NB4 (cell line): Measurements from ENCODE around the gene PRKD1.

Experiments used
- DNase-seq: peaks from one replicate; pipeline ENCODE4 v3.0.0; 2010; ENCODE audit warnings: low read depth
- H3K4me3 ChIP-seq: one replicate; pipeline ENCODE4 v1.5.1; 2011; ENCODE audit warnings: mild to moderate bottlenecking, low read depth, low read length, moderate library complexity
- CTCF ChIP-seq: IDR thresholded peaks from one replicate; pipeline ENCODE4 v1.5.1; 2012; ENCODE audit warnings: low read depth, low read length
- MAX ChIP-seq: IDR thresholded peaks from 2 replicates; pipeline ENCODE4 v1.6.1; 2011; ENCODE audit warnings: low read depth, low read length
- MYC ChIP-seq: IDR thresholded peaks from 2 replicates; pipeline ENCODE4 v1.6.1; 2011; ENCODE audit warnings: low read depth, low read length
- POLR2A ChIP-seq: IDR thresholded peaks from 2 replicates; pipeline ENCODE4 v1.6.1; 2011; ENCODE audit warnings: mild to moderate bottlenecking; ENCODE audit not compliant: insufficient read length; ENCODE audit errors: extremely low read depth

The PRKD1 gene

DNA sequence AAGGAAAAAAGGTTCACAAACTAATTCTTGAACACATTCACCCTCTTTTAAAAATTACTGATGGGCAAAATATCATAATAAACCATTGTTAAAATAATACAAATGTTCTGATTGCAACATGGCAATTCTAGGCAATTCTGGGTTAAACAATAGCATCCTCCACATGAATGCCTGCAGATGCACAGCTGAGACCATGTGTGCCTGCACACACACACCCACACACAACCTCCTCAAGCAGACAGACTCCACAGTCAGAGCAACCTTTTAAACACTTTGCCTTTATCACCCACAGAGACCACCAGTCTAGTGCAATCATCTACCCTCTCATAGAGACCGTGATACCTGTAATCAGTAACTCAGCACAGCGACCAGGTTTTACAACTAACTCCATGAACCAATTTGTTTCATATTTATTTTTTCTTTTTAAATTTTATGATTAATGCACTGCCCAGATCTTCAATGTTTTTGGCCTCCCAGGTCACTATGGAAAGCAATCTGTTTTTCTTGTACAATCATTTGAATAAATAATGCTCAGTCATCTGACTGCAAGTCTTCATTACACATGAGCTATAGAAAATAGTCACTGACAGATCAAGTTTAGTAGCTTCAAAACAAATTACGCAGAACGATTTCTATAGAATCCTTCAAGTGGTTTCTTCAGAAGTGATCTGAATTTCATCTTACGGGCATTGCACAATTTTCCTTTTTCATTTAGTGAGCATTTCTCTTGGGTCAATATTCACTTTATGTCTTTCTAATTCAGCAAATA, 105.8 kb downstream of the PRKD1 start:
- H3K4me3 ChIP-seq: no peak overlapping the region
- DNase-seq: no peak
- TF ChIP-seq MYC (no peak), MAX (no peak), CTCF (no peak), POLR2A (no peak)

- H3K4me3 ChIP-seq: no peak overlapping the region
- no peak for TF ChIP-seq CTCF
- TF ChIP-seq MAX: no peak
- TF ChIP-seq MYC: no peak
- TF ChIP-seq POLR2A: no peak
- no peak for DNase-seq
Observed at GRCh38 chr14:29821242-29821641, 106.4 kb downstream of the PRKD1 start.

DNA sequence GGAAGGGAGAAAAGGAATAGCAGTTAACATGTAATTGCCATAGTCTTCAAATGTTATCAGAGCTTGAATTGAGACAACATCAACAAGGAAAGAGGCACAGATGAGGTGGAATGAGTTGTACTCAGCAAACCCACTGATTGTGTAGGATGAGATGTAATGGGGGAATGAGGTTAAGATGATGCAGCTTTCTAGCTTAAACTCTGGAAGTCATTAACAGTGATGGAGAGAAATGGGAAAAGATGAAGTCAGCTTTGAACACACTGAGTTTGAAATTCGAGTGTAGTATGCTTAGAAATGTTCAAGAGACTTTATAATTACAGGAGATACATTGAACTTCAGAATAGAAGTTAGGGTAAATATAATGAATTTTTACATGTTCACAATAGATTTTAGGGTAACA, 106.9 kb downstream of the PRKD1 start:
- no peak for DNase-seq
- H3K4me3 ChIP-seq: no peak overlapping the region
- TF ChIP-seq MAX (no peak), MYC (no peak), CTCF (no peak), POLR2A (no peak)

GRCh38 chr14:29817767-29818405, 109.8 kb downstream of the PRKD1 start:
- H3K4me3 ChIP-seq: no peak overlapping the region
- TF ChIP-seq POLR2A (no peak), CTCF (no peak), MYC (no peak), MAX (no peak)
- DNase-seq: no peak

- TF ChIP-seq MAX: no peak
- no peak for TF ChIP-seq MYC
- TF ChIP-seq CTCF: no peak
- TF ChIP-seq POLR2A: no peak
- H3K4me3 ChIP-seq: no peak overlapping the region
- no peak for DNase-seq
Observed at GRCh38 chr14:29815016-29815674, 112.5 kb downstream of the PRKD1 start.
